ENCODE results near the gene MAP1B.
"Not testable (repeated sequence)": the region's sequence is repeated elsewhere in the genome, so short reads cannot be mapped to it uniquely, and the experiment has no call there.

The MAP1B gene

GRCh38 chr5:72107131-72107900, at the start of gene MAP1B:
Gene MAP1B (plus strand): TSS chr5:72107475. CDS start chr5:72107532, 57 bp downstream.
- peak; percentile 60 to 74 for DNase-seq

GRCh38 chr5:72057816-72058215, 49.5 kb upstream of the MAP1B start:
- no peak for DNase-seq

- DNase-seq, result no peak
Observed at GRCh38 chr5:72063219-72063819, 44.0 kb upstream of the MAP1B start.

- no peak for DNase-seq
Observed at GRCh38 chr5:72064801-72065570, 42.3 kb upstream of the MAP1B start.

GRCh38 chr5:72065751-72066255, 41.5 kb upstream of the MAP1B start:
- no peak for DNase-seq

- no peak for DNase-seq
Observed at GRCh38 chr5:72066705-72067107, 40.6 kb upstream of the MAP1B start.

- no peak for DNase-seq
Observed at GRCh38 chr5:72067682-72068470, 39.4 kb upstream of the MAP1B start.

- DNase-seq, result no peak
Observed at GRCh38 chr5:72070529-72070928, 36.7 kb upstream of the MAP1B start.

GRCh38 chr5:72071906-72072305, 35.4 kb upstream of the MAP1B start:
- no peak for DNase-seq

- no peak for DNase-seq
Observed at GRCh38 chr5:72074251-72074650, 33.0 kb upstream of the MAP1B start.

GRCh38 chr5:72075461-72075860, 31.8 kb upstream of the MAP1B start:
- no peak for DNase-seq

GRCh38 chr5:72076621-72077300, 30.5 kb upstream of the MAP1B start:
- no peak for DNase-seq

GRCh38 chr5:72077390-72077789, 29.9 kb upstream of the MAP1B start:
- DNase-seq, result no peak

GRCh38 chr5:72079288-72079687, 28.0 kb upstream of the MAP1B start:
- no peak for DNase-seq

- no peak for DNase-seq
Observed at GRCh38 chr5:72082048-72082447, 25.2 kb upstream of the MAP1B start.

GRCh38 chr5:72084876-72085275, 22.4 kb upstream of the MAP1B start:
- no peak for DNase-seq

GRCh38 chr5:72085319-72085718, 22.0 kb upstream of the MAP1B start:
- no peak for DNase-seq

- DNase-seq, result not testable (repeated sequence)
Observed at GRCh38 chr5:72089713-72090112, 17.6 kb upstream of the MAP1B start.

GRCh38 chr5:72092074-72092473, 15.2 kb upstream of the MAP1B start:
- DNase-seq, result no peak

- DNase-seq, result no peak
Observed at GRCh38 chr5:72093217-72093616, 14.1 kb upstream of the MAP1B start.

GRCh38 chr5:72093824-72094223, 13.5 kb upstream of the MAP1B start:
- no peak for DNase-seq

GRCh38 chr5:72096602-72097188, 10.6 kb upstream of the MAP1B start:
- no peak for DNase-seq

Measured in hippocampal formation (tissue), 2 donors.